Measurements from ENCODE around the gene SIGLEC1. TPM values are rescaled to one million over a fixed set of nuclear protein-coding genes. Genes with fewer than 3 reads are reported as not detected.

SIGLEC1 gene
- total and polyA plus RNA-seq, 2 donors (not counting 1 experiment from before 2014, with no cell fraction given): not detected

GRCh38 chr20:3687655-3688054 lies 24.7 kb downstream of the SIGLEC1 start:
- no peaks in the 10 kb centered on the region for H3K79me2 ChIP-seq (ENCODE audit: control insufficient read depth, insufficient read depth, low read length)
- H3K27ac ChIP-seq (ENCODE audit: insufficient read depth, low read length): peak overlapping the region; percentile 51
- H3K36me3 ChIP-seq (ENCODE audit: control insufficient read depth, insufficient read depth, low read length): no peaks in the 10 kb centered on the region
- H3K4me3 ChIP-seq (replicated peaks in 1 of 4; ENCODE audit: control extremely low read depth in 1 of 4, insufficient read depth in 1 of 4, low read depth in 3 of 4, low read length in 4 of 4): no peak overlapping the region
- peak overlapping the region; percentile 27 for H3K4me2 ChIP-seq (ENCODE audit: extremely low read depth, insufficient read depth, low read length)
- H3K4me1 ChIP-seq (ENCODE audit: control insufficient read depth, extremely low read depth, insufficient read depth, low read length): peaks cover 16% of the 10 kb centered on the region
- no peaks in the 10 kb centered on the region for H4K20me1 ChIP-seq (ENCODE audit: control insufficient read depth, extremely low read depth, insufficient read depth, low read length)
- H3K9me3 ChIP-seq (ENCODE audit: control insufficient read depth, insufficient read depth, low read depth, low read length): no peaks in the 10 kb centered on the region
- no peaks in the 10 kb centered on the region for H3K27me3 ChIP-seq (ENCODE audit: control insufficient read depth, insufficient read depth, low read length)
- peak; percentile 59 to 72 for DNase-seq (ENCODE audit: low read depth in 2 of 2)
- TF ChIP-seq EZH2 (IDR thresholded peaks at IDR 0.05; ENCODE audit: low read length, missing control alignments) (no peak), CTCF (conservative IDR thresholded peaks at IDR 0.05 in 1 of 2, IDR thresholded peaks at IDR 0.05 in 1 of 2; ENCODE audit: low read depth in 1 of 2, low read length in 2 of 2) (no peak)
- H2AFZ ChIP-seq (ENCODE audit: low read length): peak overlapping the region; percentile 12
- no peak overlapping the region for H3K9ac ChIP-seq (ENCODE audit: insufficient read depth, low read length)

- Histone ChIP-seq H2AFZ (ENCODE audit: low read length) (peak overlapping the region; percentile 4), H3K36me3 (ENCODE audit: control insufficient read depth, insufficient read depth, low read length) (no peaks in the 10 kb centered on the region), H3K79me2 (ENCODE audit: control insufficient read depth, insufficient read depth, low read length) (no peaks in the 10 kb centered on the region), H4K20me1 (ENCODE audit: control insufficient read depth, extremely low read depth, insufficient read depth, low read length) (no peaks in the 10 kb centered on the region), H3K4me1 (ENCODE audit: control insufficient read depth, extremely low read depth, insufficient read depth, low read length) (peaks cover 16% of the 10 kb centered on the region), H3K4me2 (ENCODE audit: extremely low read depth, insufficient read depth, low read length) (peak overlapping the region; percentile 13), H3K27me3 (ENCODE audit: control insufficient read depth, insufficient read depth, low read length) (no peaks in the 10 kb centered on the region), H3K9me3 (ENCODE audit: control insufficient read depth, insufficient read depth, low read depth, low read length) (no peaks in the 10 kb centered on the region), H3K27ac (ENCODE audit: insufficient read depth, low read length) (peak overlapping the region; percentile 51), H3K4me3 (replicated peaks in 1 of 4; ENCODE audit: control extremely low read depth in 1 of 4, insufficient read depth in 1 of 4, low read depth in 3 of 4, low read length in 4 of 4) (peak overlapping the region in 1 of 4 experiments; percentile 30), H3K9ac (ENCODE audit: insufficient read depth, low read length) (no peak overlapping the region)
- peak in 1 of 2 donors; percentile 16 for TF ChIP-seq CTCF (conservative IDR thresholded peaks at IDR 0.05 in 1 of 2, IDR thresholded peaks at IDR 0.05 in 1 of 2; ENCODE audit: low read depth in 1 of 2, low read length in 2 of 2)
- TF ChIP-seq EZH2 (IDR thresholded peaks at IDR 0.05; ENCODE audit: low read length, missing control alignments): no peak
- DNase-seq (ENCODE audit: low read depth in 2 of 2): peak; percentile 91 to 97
Observed at GRCh38 chr20:3686867-3687321, 25.5 kb downstream of the SIGLEC1 start.

- no peaks in the 10 kb centered on the region for H4K20me1 ChIP-seq (ENCODE audit: control insufficient read depth, extremely low read depth, insufficient read depth, low read length)
- no peak for DNase-seq (ENCODE audit: low read depth in 2 of 2)
- H3K9me3 ChIP-seq (ENCODE audit: control insufficient read depth, insufficient read depth, low read depth, low read length): no peaks in the 10 kb centered on the region
- no peaks in the 10 kb centered on the region for H3K27me3 ChIP-seq (ENCODE audit: control insufficient read depth, insufficient read depth, low read length)
- no peaks in the 10 kb centered on the region for H3K79me2 ChIP-seq (ENCODE audit: control insufficient read depth, insufficient read depth, low read length)
- H2AFZ ChIP-seq (ENCODE audit: low read length): no peak overlapping the region
- H3K4me2 ChIP-seq (ENCODE audit: extremely low read depth, insufficient read depth, low read length): peak overlapping the region; percentile 13
- H3K27ac ChIP-seq (ENCODE audit: insufficient read depth, low read length): peak overlapping the region; percentile 40
- H3K36me3 ChIP-seq (ENCODE audit: control insufficient read depth, insufficient read depth, low read length): no peaks in the 10 kb centered on the region
- H3K4me1 ChIP-seq (ENCODE audit: control insufficient read depth, extremely low read depth, insufficient read depth, low read length): peaks cover 16% of the 10 kb centered on the region
- no peak for TF ChIP-seq CTCF (conservative IDR thresholded peaks at IDR 0.05 in 1 of 2, IDR thresholded peaks at IDR 0.05 in 1 of 2; ENCODE audit: low read depth in 1 of 2, low read length in 2 of 2)
- no peak for TF ChIP-seq EZH2 (IDR thresholded peaks at IDR 0.05; ENCODE audit: low read length, missing control alignments)
- H3K4me3 ChIP-seq (replicated peaks in 1 of 4; ENCODE audit: control extremely low read depth in 1 of 4, insufficient read depth in 1 of 4, low read depth in 3 of 4, low read length in 4 of 4): no peak overlapping the region
- no peak overlapping the region for H3K9ac ChIP-seq (ENCODE audit: insufficient read depth, low read length)
Observed at GRCh38 chr20:3686421-3686820, 26.0 kb downstream of the SIGLEC1 start.

Data from fibroblast of lung (primary cell).